GM19463 (cell line): Measurements from ENCODE around the gene OR51D1.

Source experiments
- ATAC-seq: cut with Tn5 transposase; IDR thresholded peaks from one replicate; pipeline ENCODE4 v1.9.1; 2021; ENCODE audit warnings: mild to moderate bottlenecking, moderate library complexity; ENCODE audit not compliant: unreplicated experiment

The OR51D1 gene

DNA sequence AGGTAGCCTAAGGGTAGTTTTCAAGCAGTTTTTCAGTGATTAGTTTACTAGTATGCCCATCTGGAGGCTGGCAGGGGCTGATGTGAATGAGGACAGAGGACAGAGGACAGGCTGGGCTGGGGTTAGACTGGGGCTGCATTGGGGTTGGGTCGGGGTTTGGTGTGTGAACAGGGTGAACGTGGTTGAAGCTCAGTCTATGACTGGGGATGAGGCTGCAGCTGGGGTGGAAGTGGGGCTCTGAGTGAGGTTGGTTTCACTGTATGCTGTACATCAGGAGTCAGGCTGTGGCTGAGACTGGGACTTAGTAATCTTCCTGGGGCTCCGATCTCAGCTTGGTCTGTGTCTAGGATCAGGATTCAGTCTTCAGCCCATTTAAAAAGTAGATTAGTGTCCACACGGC, 7.0 kb downstream of the OR51D1 start:
- no peak for ATAC-seq

DNA sequence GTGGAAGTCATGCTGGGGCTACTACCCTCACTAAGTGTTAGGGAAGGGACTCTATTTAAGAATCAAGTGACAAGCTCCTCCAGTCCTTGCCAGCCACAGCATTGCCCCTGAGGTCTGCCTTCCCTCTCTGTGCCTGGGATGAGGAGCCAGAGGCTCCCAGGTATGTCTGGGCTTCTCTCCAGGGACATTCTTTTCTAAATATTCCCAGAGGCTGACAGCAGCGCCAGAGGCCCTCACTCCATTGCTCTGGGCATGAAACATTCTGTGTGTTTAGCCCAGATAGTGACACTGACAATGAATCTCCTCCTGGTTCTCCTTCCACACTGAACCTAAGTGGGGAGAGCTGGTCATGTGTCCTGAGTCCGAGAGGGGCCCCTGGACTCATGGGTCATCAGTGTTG, 8.7 kb downstream of the OR51D1 start:
- no peak for ATAC-seq

GRCh38 chr11:4647766-4648165, 10.5 kb downstream of the OR51D1 start:
- ATAC-seq, result no peak

DNA sequence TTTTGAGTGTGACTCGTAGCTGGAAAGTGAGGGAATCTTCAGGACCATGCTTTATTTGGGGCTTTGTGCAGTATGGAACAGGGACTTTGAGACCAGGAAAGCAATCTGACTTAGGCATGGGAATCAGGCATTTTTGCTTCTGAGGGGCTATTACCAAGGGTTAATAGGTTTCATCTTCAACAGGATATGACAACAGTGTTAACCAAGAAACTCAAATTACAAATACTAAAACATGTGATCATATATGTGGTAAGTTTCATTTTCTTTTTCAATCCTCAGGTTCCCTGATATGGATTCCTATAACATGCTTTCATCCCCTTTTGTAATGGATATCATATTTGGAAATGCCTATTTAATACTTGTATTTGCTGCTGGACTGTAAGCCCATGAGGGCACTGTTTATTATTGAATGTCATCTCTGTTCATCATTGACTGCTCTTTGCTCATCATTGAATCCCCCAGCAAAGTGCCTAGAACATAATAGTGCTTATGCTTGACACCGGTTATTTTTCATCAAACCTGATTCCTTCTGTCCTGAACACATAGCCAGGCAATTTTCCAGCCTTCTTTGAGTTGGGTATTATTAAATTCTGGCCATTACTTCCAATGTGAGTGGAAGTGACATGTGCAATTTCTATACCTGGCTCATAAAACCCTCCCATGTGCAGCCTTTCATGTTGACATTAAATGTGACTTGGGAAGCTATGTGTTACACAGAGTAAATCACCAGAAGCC, 17.5 kb downstream of the OR51D1 start:
- no peak for ATAC-seq

DNA sequence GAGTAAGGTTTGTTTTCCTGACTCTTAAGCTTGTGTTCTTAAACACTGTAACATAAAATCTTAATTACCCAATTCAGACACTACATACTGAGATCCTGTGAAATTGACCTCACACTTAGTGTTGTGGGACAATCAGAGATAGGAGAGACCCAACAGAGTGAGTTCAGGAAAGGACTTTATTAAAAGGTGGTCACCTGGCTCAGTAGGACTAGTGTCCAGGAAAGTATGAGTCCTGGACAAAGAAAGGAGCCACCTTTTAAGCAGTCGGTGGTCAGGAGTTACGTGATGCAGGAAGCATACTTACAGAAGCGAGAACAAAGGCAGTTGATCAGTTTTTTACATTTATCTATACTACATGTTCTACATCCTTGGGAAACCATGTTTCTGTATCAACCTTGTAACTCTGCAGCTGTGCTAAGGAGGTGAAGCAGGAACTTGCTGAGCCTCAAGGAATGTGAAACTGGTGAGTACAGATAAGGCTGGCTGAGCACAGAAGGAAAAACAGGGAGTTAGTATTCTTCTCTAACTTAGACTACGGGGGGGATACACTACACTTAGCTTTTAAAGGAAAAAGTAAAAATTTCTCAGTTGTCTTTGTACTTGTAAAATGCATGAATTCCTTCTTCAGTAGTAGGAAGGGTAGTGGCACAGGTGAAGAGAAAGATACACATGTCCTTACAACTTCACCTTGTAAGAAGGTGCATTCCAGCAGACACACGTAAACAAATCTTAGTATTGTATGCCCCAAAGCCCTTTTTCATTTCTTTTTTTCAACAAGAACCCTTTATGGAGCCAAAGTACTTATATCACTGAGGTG, 21.6 kb downstream of the OR51D1 start:
- no peak for ATAC-seq

- ATAC-seq, result no peak
Measured at GRCh38 chr11:4662876-4663275, 25.6 kb downstream of the OR51D1 start.

DNA sequence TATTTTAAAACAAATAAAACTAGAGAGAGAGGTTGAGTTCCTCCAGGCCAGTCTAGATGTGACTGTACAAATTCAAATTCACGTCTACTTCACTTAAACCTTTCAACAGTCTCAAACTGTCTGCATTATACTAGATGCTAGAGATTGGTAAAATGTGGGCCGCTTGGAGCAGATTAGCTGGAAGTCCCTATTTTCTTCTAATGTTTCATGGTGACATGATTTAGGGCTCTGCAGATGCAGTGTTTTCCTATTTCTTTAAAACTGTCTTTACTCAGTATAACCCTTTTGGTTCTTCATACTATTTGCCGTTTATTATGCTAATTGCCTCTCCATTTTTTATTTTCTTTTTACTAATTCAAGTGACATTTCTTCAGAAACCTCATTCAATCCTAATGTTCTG, 26.9 kb downstream of the OR51D1 start:
- no peak for ATAC-seq

DNA sequence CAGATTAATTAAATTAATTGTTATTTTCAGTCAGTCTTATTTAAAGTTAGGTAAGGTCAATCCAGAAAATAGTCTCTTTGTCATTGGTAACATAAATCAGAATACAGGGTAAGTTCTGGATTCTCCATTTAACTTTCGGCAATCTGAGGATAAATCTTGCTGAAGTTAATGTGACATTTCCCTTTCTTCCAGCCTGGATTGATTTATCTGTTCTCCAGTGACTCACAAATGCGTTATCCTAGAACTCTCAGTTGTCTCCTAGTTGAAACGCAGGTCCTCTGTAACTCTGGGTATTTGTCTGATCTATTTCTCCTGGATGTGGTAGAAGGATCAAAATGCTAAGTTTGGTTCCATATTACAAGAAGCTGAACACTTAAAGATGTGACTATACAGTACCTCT, 27.5 kb downstream of the OR51D1 start:
- ATAC-seq, result no peak

GRCh38 chr11:4665424-4665823, 28.1 kb downstream of the OR51D1 start:
- no peak for ATAC-seq

DNA sequence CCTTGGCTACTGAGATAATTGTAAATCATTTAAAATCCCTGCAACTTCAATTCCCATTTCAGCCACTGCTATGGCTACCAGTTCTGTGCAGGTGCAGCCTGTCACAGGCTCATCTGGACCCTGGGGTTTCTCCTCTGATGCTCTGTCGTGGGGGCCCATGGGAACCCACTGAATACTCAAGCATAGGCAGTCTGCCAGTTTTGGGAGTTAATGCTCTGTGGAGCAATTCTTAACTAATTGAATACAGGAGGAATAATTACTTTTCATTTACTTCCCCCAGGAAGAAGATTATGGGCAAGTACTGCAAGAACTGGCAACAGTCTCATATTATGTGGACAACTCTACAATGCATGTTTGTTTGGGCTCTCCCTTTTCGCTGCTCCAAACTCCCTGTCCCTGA, 34.5 kb downstream of the OR51D1 start:
- ATAC-seq, result no peak

DNA sequence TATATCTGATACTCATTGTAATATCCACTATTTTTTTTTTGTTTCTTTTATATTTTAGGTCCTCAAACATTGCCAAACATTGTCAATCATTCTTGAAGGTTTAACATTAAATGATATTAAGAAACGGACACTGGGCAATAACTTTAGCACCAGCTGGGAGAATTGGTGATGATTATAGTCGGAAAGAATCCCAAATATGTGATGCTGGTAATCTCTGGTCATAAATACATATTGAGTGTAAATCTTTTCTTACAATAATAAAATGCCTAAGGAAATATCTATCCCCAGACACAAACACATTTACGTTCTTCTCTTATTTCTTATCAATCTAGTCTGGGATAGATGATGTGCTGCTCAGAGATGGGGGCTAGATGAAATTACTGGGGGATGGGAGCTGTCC, 35.2 kb downstream of the OR51D1 start:
- ATAC-seq, result no peak

DNA sequence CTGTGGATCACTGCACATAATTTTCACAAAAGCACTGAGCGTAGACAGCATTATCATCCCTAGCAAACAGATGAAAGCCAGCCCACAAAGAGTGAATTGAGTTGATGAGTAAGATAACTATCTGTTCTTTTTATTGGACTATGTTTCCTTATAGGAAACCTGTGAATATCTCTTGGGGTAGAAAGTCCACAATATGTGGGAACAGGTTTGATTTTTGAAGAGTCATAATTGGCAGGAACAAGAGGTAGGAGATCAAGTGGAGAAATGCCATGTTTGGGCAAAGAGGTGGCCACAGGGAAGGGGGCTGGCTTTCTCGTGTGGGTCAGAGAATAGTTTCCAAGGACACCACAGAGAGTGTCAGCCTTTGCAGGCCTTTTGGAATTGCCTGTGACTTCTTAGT, 36.5 kb downstream of the OR51D1 start:
- no peak for ATAC-seq

- no peak for ATAC-seq
Measured at GRCh38 chr11:4677948-4678347, 40.7 kb downstream of the OR51D1 start.

DNA sequence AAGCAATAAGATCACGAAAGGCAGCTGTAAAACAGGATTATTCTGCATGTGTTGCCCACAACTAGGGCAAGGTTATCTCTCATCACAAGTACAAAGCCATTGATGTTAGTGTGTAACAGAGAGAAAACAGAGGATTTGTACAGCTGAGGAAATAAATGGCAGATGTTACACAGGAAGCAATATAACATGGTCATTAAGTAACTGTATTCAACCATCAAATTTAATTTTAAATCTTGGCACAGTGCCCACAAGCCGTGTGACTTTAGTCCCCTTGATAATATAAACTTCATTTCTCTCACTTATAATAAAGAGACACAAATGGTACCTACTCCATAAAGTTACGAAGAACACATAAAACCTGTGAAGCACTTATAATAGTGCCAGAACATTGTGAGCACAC, 43.1 kb downstream of the OR51D1 start:
- no peak for ATAC-seq

DNA sequence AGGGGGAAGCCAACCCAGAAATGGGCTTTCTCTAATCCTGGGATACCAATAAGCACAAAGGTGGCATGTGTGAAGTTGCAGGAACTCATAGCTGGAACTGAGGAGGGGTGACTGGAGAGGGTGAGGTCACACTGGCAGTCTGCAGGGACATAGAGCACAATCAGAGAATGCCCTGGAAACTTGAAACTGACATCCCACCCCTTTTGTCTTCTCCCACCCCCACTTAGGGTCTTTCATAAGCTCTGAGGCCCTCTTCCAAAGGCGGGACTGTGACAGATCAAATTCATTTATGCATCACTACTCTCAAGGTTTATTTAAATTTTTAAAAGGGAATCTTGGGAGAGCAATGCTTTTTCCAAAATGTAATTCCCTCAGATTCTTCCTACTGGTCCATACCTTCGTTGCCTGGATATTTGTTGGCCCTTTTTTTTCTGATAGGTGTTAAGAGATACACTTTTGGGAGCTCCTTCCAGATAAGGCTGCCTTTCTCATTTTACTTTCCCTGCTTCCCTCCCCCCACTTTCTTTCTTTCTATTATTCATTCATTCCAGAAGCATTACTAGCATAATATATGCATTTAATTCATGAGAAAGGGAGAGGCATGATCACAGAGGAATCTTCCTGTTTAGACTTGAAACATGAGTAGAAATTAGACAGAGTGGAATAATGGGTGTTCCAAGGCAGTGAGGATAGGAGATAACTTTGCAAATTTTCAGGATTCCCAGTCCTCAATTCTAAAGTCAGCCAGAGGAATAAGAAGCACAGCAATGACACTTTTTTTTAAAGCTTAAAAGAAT, 45.5 kb downstream of the OR51D1 start:
- ATAC-seq, result no peak

DNA sequence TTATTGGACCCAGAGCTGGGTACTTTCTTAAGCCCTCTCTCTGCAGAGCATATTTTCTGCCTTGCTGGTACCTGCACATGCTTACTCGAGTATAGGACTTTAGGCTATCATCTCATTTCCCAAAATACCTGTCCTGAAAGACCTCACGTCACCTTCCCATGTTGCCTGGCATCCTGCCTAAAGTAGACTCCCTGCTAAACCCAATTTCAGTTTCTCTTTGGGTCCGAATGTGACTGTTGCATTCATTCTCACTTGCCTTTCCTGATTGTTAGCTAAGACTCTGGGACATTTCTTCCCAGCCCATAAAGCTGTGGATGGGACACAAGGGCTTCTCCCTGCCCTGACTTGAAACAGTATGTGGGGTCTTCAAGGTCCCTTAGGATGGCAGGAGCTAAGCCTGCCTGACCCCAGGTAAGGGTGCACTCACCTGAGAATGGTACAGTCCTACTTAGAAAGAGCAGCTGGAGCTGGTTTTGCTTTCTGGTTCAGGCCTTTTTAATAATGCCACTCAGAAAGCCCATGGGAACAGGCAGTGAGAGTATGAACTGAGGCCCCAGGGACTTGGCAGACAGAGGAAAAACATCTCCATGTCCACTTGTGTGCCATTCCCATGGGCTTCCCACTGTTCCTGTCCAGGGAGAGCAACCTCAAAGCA, 47.5 kb downstream of the OR51D1 start:
- ATAC-seq, result no peak
